ENCODE measurements around the gene DESI1. TPM values are rescaled to one million over a fixed set of nuclear protein-coding genes. Genes with fewer than 3 reads are reported as not detected.

The DESI1 gene
- total and polyA plus RNA-seq, 2 of the 13 experiments (the other 11 are each of a cell fraction or from before 2014, with no cell fraction given): 21.6 to 29.2 TPM

DNA sequence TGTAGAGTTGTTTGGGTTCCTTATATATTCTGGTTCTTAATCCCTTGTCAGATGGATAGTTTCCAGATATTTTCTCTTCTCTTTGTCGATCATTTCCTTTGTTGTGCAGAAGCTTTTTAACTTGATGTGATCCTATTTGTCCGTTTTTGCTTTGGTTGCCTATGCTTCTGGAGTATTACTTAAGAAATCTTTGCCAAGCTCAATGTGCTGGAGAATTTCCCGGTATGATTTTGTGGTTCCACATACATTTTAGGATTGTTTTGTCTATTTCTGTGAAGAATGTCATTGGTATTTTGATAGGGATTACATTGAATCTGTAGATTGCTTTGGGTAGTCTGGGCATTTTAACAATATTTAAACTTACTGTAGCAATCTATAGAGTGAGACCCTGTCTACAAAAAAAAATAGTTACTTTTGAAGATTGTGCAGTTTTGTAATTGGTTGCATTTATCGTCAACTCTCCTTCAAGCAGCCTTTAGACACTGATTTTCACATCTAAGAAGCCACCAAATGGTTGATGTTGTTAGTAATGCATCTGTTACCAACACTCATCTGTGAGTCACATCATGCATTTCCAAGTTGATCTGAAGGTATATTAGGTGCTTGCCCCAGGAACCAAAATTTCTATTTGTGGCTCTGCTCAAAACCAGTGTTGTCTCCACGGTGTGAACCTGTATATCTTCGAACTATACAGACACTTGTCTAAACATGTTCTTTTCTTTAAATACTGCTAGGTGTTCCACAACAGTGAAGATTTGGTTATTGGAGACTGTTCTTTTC, 21.7 kb upstream of the DESI1 start:
- POLR2A ChIA-PET: no interaction called here
- TSS peak; percentile 35 for BruUV-seq (replicated peaks)
- intact Hi-C loops (cut with micrococcal nuclease; ENCODE audit: unreplicated experiment): no loop called here

More for the DNA sequence above, 21.7 kb upstream of the DESI1 start:
- in situ Hi-C loops (cut with HindIII; ENCODE audit: extremely low pct_ligation_motif_present, low pct_unique_long_range_greater_than_20kb): no loop called here
- Histone ChIP-seq H3K9ac (ENCODE audit: insufficient read depth, low read depth, low read length) (no peak overlapping the region), H3K4me2 (ENCODE audit: low read depth, low read length) (no peak overlapping the region), H4K20me1 (ENCODE audit: insufficient read depth, low read length) (peaks cover 3% of the 10 kb centered on the region; the same call in 1 of the 2 replicates), H3K4me3 (replicated peaks in 1 of 3; ENCODE audit: insufficient read depth in 1 of 3, low read depth in 2 of 3, low read length in 3 of 3) (no peak overlapping the region), H3K4me1 (ENCODE audit: insufficient read depth, low read length) (no peaks in the 10 kb centered on the region), H3K27me3 (ENCODE audit: control insufficient read depth in 1 of 2, insufficient read depth in 2 of 2, low read length in 2 of 2) (no peaks in the 10 kb centered on the region), H3K36me3 (replicated peaks in 1 of 2; ENCODE audit: control insufficient read depth in 1 of 2, insufficient read depth in 2 of 2, low read length in 2 of 2) (peaks cover 20 to 74% of the 10 kb centered on the region in 2 experiments), H3K27ac (ENCODE audit: extremely low read length, insufficient read depth, low read length) (no peak overlapping the region), H3K9me3 (ENCODE audit: low read length) (no peaks in the 10 kb centered on the region), H2AFZ (ENCODE audit: low read length) (no peak overlapping the region), H3K79me2 (ENCODE audit: insufficient read depth, low read length) (peaks cover 9% of the 10 kb centered on the region)
- no peak for TF ChIP-seq ZSCAN29 (CRISPR knock-in tag; conservative IDR thresholded peaks at IDR 0.05)
- no peak for TF ChIP-seq AHR (CRISPR knock-in tag; IDR thresholded peaks at IDR 0.05)
- TF ChIP-seq ZMYM3 (CRISPR knock-in tag; IDR thresholded peaks at IDR 0.05): no peak
- TF ChIP-seq FIP1L1 (IDR thresholded peaks at IDR 0.05; ENCODE audit: borderline replicate concordance, insufficient read depth, low read depth, low read length): no peak
- TF ChIP-seq ZSCAN22 (CRISPR knock-in tag; IDR thresholded peaks at IDR 0.05): no peak
- TF ChIP-seq RBAK (CRISPR knock-in tag; IDR thresholded peaks at IDR 0.05): no peak
- no peak for TF ChIP-seq EEA1 (CRISPR knock-in tag; IDR thresholded peaks at IDR 0.05; ENCODE audit: borderline replicate concordance)
- TF ChIP-seq ADNP (CRISPR knock-in tag; IDR thresholded peaks at IDR 0.05): no peak
- no peak for TF ChIP-seq POLR2AphosphoS2 (IDR thresholded peaks at IDR 0.05; ENCODE audit: low read depth, low read length)
- TF ChIP-seq, protein P1, sequence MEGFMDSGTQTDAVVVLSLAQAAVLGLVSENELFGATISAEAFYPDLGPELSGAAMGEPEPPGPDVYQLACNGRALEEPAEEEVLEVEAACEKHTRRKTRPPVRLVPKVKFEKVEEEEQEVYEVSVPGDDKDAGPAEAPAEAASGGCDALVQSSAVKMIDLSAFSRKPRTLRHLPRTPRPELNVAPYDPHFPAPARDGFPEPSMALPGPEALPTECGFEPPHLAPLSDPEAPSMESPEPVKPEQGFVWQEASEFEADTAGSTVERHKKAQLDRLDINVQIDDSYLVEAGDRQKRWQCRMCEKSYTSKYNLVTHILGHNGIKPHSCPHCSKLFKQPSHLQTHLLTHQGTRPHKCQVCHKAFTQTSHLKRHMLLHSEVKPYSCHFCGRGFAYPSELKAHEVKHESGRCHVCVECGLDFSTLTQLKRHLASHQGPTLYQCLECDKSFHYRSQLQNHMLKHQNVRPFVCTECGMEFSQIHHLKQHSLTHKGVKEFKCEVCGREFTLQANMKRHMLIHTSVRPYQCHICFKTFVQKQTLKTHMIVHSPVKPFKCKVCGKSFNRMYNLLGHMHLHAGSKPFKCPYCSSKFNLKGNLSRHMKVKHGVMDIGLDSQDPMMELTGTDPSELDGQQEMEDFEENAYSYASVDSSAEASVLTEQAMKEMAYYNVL (CRISPR knock-in tag; IDR thresholded peaks at IDR 0.05; ENCODE audit: borderline replicate concordance): no peak
- TF ChIP-seq ARNTL (CRISPR knock-in tag; IDR thresholded peaks at IDR 0.05): no peak
- TF ChIP-seq STAG1 (CRISPR knock-in tag; IDR thresholded peaks at IDR 0.05): no peak
- TF ChIP-seq ZNF225 (CRISPR knock-in tag; IDR thresholded peaks at IDR 0.05): no peak
- TF ChIP-seq, protein P2, sequence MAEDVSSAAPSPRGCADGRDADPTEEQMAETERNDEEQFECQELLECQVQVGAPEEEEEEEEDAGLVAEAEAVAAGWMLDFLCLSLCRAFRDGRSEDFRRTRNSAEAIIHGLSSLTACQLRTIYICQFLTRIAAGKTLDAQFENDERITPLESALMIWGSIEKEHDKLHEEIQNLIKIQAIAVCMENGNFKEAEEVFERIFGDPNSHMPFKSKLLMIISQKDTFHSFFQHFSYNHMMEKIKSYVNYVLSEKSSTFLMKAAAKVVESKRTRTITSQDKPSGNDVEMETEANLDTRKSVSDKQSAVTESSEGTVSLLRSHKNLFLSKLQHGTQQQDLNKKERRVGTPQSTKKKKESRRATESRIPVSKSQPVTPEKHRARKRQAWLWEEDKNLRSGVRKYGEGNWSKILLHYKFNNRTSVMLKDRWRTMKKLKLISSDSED (CRISPR knock-in tag; IDR thresholded peaks at IDR 0.05): no peak
- FAIRE-seq: no peak
- CTCF ChIA-PET (ENCODE audit: low intra/inter-chr PET ratio, low total read pairs): no interaction called here
- 96% methylated on average over 6 of the region's 6 CpGs for WGBS (ENCODE audit: low lambda C conversion rate)
- no peak for DNase-seq (ENCODE audit: low spot score)
- no peak for ATAC-seq

Measured in HepG2 (cell line).